ENCODE measurements around the gene CAB39. TPM values are rescaled to one million over a fixed set of nuclear protein-coding genes. Genes with fewer than 3 reads are reported as not detected.

Gene CAB39
- polyA plus RNA-seq, 3 donors, result 33.1 to 53.8 (median 38.3) TPM

DNA sequence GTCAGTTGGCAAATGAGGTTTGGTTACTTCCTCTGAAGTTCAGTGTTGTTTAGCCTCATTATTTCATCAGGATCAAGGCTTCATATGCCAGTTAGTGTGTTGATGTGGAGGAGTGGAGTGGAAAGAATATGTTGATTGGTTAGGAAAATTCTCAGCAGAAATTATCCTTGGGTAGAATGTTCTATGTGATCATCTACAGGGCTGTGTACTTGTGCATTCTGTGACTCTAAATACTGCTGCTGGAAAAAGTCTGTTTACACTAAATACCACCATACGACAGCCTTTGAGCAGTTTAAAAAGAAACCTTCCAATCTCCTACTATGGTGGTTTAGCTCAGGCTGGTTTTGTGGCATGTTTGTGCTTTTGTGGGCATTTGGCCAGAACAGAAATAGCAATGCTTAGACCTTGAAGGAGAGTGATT is 25.8 kb downstream of the CAB39 start:
- Mint-ChIP-seq H3K4me3 (no peak overlapping the region), H3K9me3 (no peaks in the 10 kb centered on the region), H3K27me3 (ENCODE audit: low read depth in 3 of 3) (no peaks in the 10 kb centered on the region), H3K27ac (peak overlapping the region in 1 of 7 donors; percentile 0), H3K4me1 (peaks cover 37% of the 10 kb centered on the region), H3K36me3 (peaks cover 26 to 47% of the 10 kb centered on the region in 2 donors)
- WGBS (ENCODE audit: insufficient coverage), result no CpG with 5 or more reads among the region's 1 CpG
- Histone ChIP-seq H3K4me2 (replicated peaks; ENCODE audit: extremely low read depth, low read length, poor library complexity, severe bottlenecking) (no peak overlapping the region), H3K36me3 (replicated peaks in 1 of 2; ENCODE audit: control insufficient read depth in 1 of 2, insufficient read depth in 2 of 2, low read length in 2 of 2) (peaks cover 22 to 36% of the 10 kb centered on the region in 2 donors), H3K79me2 (ENCODE audit: insufficient read depth, low read length) (peaks cover 100% of the 10 kb centered on the region), H3K4me3 (replicated peaks in 1 of 3; ENCODE audit: low read depth in 2 of 3, low read length in 3 of 3) (no peak overlapping the region), H2AFZ (ENCODE audit: insufficient read depth, low read depth, low read length, poor library complexity, severe bottlenecking) (no peak overlapping the region), H3K9ac (ENCODE audit: insufficient read depth, low read length, poor library complexity, severe bottlenecking) (no peak overlapping the region), H4K20me1 (ENCODE audit: insufficient read depth, low read length) (peaks cover 100% of the 10 kb centered on the region), H3K9me3 (replicated peaks in 1 of 2; ENCODE audit: control insufficient read depth in 1 of 2, insufficient read depth in 1 of 2, low read length in 2 of 2) (no peaks in the 10 kb centered on the region), H3K27me3 (ENCODE audit: control insufficient read depth in 2 of 2, insufficient read depth in 2 of 2, low read length in 2 of 2) (no peaks in the 10 kb centered on the region), H3K27ac (ENCODE audit: low read depth in 1 of 2, low read length in 2 of 2) (peak overlapping the region in 1 of 2 donors; percentile 25), H3K4me1 (ENCODE audit: control insufficient read depth in 1 of 2, insufficient read depth in 2 of 2, low read length in 2 of 2) (peaks cover 3 to 12% of the 10 kb centered on the region in 2 donors)
- no peak for DNase-seq
- intact Hi-C loops (cut with micrococcal nuclease), result no loop called here
- TF ChIP-seq, protein P1, sequence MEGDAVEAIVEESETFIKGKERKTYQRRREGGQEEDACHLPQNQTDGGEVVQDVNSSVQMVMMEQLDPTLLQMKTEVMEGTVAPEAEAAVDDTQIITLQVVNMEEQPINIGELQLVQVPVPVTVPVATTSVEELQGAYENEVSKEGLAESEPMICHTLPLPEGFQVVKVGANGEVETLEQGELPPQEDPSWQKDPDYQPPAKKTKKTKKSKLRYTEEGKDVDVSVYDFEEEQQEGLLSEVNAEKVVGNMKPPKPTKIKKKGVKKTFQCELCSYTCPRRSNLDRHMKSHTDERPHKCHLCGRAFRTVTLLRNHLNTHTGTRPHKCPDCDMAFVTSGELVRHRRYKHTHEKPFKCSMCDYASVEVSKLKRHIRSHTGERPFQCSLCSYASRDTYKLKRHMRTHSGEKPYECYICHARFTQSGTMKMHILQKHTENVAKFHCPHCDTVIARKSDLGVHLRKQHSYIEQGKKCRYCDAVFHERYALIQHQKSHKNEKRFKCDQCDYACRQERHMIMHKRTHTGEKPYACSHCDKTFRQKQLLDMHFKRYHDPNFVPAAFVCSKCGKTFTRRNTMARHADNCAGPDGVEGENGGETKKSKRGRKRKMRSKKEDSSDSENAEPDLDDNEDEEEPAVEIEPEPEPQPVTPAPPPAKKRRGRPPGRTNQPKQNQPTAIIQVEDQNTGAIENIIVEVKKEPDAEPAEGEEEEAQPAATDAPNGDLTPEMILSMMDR (IDR thresholded peaks at IDR 0.05), result no peak

DNA sequence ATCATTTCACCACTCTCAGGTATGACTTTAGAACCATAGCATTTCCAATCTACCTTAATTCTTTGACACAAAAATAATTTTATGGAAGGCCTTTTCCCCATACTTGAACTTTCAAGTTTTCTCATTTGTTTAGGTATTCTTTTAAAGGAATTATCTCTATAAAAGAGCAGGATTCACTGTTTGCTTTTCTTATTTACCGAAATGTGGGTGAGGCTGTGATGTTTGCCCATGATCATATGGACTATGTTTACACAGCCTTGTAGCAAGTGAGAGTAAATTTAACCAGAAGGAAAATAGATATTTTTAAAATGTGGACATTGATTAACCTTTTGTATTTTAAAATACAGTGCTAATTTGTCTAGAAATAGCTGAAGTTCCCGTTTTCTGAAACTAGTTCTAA is 26.3 kb downstream of the CAB39 start:
- intact Hi-C loops (cut with micrococcal nuclease), result no loop called here

More for the DNA sequence above, 26.3 kb downstream of the CAB39 start:
- Histone ChIP-seq H3K79me2 (ENCODE audit: insufficient read depth, low read length) (peaks cover 100% of the 10 kb centered on the region), H3K9me3 (replicated peaks in 1 of 2; ENCODE audit: control insufficient read depth in 1 of 2, insufficient read depth in 1 of 2, low read length in 2 of 2) (no peaks in the 10 kb centered on the region), H3K4me3 (replicated peaks in 1 of 3; ENCODE audit: low read depth in 2 of 3, low read length in 3 of 3) (no peak overlapping the region), H3K36me3 (replicated peaks in 1 of 2; ENCODE audit: control insufficient read depth in 1 of 2, insufficient read depth in 2 of 2, low read length in 2 of 2) (peaks cover 22 to 41% of the 10 kb centered on the region in 2 donors), H4K20me1 (ENCODE audit: insufficient read depth, low read length) (peaks cover 100% of the 10 kb centered on the region), H3K9ac (ENCODE audit: insufficient read depth, low read length, poor library complexity, severe bottlenecking) (no peak overlapping the region), H3K4me1 (ENCODE audit: control insufficient read depth in 1 of 2, insufficient read depth in 2 of 2, low read length in 2 of 2) (peaks cover 3 to 11% of the 10 kb centered on the region in 2 donors), H3K27me3 (ENCODE audit: control insufficient read depth in 2 of 2, insufficient read depth in 2 of 2, low read length in 2 of 2) (no peaks in the 10 kb centered on the region), H2AFZ (ENCODE audit: insufficient read depth, low read depth, low read length, poor library complexity, severe bottlenecking) (no peak overlapping the region), H3K27ac (ENCODE audit: low read depth in 1 of 2, low read length in 2 of 2) (no peak overlapping the region), H3K4me2 (replicated peaks; ENCODE audit: extremely low read depth, low read length, poor library complexity, severe bottlenecking) (no peak overlapping the region)
- TF ChIP-seq, protein P1 (IDR thresholded peaks at IDR 0.05), result no peak
- H3K4me1 Mint-ChIP-seq, result peaks cover 33% of the 10 kb centered on the region
- H3K9me3 Mint-ChIP-seq, result no peaks in the 10 kb centered on the region
- no peak for DNase-seq
- H3K36me3 Mint-ChIP-seq, result peaks cover 24 to 49% of the 10 kb centered on the region in 2 donors
- H3K27me3 Mint-ChIP-seq (ENCODE audit: low read depth in 3 of 3), result no peaks in the 10 kb centered on the region
- peak overlapping the region in 1 of 7 donors; percentile 21 for H3K27ac Mint-ChIP-seq
- H3K4me3 Mint-ChIP-seq, result no peak overlapping the region
- no CpG with 5 or more reads among the region's 2 CpGs for WGBS (ENCODE audit: insufficient coverage)
